HG02623 (cell line): ENCODE results near the gene SNPH.

Experiments
- ATAC-seq: cut with Tn5 transposase; IDR thresholded peaks from one replicate; pipeline ENCODE4 v1.9.1; 2021; ENCODE audit warnings: moderate library complexity; ENCODE audit not compliant: unreplicated experiment

SNPH gene

DNA sequence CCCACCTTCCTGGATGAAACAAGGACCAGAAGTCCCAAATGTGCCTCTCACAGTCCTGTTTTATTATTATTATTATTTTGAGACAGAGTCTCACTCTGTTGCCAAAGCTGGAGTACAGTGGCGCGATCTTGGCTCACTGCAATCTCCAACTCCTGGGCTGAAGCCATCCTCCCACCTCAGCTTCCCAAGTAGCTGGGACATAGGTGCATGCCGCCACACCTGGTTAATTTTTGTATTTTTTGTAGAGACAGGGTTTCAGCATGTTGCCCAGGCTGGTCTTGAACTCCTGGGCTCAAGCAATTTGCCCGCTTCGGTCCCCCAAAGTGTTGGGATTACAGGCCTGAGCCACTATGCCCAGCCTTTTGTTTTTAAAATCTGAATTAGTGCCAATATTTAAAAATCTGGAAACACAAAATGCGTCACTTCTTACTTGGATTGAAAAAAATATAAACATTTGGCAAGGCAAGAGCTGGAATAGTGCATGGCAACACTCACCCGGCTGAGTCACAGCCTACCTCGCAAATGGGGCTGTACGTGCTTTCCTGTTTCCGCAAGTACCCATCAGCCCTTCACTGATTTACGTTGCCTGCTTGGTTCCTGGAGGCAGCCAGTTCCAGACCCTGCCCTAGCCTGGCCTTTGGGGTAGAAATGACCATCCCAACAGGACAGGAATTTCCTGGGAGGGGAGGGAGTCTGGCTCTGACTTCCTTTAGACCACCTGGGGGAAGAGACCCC is 56.6 kb downstream of the SNPH start:
- ATAC-seq, result no peak

DNA sequence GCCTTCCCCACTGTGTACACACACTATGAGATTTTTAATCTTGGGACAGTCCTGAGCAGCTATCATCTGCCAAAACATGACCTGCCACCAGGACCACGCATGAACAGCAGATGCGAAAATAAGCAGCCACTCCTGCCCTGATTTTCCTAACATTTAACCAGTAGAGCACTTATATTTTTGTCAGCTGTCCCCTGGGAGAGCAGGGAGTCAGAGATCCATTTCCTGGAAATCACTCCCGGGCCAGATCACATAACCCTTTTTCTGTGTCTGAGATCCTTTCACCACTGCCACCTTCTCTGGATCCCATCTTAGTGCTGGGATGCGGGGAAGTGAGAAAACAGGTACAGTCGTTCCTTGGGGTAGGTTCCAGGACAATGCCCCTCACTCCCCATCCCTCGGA is 57.2 kb downstream of the SNPH start:
- ATAC-seq, result no peak

DNA sequence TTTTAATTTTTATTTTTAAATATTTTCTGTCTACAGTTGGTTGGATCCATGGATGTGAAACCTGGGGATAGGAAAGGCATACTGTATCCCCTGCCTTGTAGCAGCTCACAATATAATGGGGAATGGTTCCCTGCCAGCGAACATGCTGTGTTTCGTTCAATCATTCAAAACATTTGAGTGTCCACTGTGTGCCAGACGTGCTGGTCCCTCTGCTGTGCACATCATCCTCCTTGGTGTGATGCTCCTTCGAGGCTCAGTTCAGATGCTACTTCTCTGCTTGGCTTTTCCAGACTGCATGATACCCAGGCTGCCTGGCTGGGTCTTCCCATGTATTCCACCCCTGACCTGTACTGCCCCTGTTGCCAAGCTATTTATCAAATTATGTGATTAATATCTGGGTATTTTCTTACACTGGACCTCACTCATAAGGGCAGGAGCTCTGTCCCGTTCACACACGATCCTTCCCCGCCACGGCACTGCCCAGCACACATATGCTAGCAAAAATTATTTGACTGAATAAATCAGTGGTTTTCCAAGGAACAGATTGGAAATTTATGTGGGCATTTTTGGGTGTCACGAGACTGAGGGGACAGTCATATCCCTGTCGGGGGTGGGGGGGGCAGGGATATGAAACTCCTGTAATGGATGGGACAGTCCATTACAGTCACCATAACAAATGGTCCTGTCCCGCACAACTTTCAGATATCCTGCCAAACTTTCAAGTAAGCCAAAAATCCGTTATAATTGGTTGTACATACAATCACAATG is 57.9 kb downstream of the SNPH start:
- no peak for ATAC-seq

DNA sequence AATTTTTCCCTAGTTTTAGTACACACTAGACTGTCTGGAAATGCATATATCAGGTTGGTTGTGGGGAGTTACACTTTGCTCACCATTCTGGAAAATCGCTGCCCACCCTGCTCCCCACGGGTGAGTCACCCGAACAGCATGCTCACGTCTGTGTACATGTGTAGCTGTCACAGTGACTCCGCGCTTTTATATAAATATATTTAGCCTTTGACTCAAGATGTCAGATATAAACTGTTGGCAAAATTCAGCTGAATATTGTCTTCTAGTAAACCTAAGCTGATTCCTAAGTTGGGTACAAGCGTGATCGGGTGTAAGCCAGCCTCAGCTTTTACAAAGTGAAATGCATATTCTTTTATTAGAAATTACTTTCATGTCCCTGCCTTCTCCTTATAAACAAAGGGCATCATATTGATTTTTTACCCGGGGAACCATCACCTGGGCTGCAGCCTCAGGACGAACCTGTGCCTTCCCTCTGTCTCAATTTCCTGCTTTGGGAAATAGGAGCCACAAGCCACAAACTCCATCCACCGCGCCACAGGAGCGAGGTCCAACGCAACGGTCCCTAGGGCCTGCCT is 58.6 kb downstream of the SNPH start:
- ATAC-seq, result no peak

DNA sequence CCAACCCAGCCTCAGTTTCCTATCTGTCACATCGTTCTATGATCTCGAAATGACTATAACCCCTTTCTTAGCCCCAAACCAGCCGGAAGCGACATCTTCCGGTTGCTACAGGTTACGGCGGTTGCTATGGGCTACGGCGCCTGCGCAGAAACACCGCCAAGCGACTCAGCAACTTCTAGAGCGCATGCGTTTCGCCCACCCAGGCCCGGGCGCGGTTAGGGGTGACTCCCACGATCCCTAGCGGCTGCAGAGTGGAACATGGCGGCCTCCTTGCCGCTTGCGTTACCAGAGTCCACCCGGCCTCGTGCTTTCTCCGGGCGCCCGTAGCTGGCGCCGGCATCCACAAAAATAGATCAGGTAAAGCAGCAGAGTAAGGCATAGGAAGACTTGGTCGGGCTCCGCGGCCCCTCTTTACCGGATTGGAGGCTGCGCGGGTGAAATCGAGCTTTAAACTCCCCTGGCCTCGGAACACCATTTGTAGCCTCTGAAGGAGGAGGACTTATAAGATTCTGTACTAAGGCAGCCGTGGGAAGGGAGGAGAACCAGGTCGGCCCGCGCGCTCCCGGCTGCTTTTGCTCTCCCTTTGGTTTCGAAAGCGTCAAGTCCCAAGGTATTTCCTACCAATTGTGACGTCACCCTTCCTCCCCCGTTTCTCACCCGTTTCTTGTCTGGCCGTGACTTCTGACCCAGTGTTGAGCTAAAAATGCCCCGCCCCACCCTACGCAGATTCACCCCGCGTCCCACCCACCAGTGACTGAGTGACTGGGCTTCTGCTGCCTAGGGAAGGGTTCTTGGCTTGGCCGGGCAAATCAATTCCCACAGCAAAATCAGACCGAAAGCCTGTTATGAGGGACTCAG is 59.3 kb downstream of the SNPH start:
- ATAC-seq, result peak; percentile 79

DNA sequence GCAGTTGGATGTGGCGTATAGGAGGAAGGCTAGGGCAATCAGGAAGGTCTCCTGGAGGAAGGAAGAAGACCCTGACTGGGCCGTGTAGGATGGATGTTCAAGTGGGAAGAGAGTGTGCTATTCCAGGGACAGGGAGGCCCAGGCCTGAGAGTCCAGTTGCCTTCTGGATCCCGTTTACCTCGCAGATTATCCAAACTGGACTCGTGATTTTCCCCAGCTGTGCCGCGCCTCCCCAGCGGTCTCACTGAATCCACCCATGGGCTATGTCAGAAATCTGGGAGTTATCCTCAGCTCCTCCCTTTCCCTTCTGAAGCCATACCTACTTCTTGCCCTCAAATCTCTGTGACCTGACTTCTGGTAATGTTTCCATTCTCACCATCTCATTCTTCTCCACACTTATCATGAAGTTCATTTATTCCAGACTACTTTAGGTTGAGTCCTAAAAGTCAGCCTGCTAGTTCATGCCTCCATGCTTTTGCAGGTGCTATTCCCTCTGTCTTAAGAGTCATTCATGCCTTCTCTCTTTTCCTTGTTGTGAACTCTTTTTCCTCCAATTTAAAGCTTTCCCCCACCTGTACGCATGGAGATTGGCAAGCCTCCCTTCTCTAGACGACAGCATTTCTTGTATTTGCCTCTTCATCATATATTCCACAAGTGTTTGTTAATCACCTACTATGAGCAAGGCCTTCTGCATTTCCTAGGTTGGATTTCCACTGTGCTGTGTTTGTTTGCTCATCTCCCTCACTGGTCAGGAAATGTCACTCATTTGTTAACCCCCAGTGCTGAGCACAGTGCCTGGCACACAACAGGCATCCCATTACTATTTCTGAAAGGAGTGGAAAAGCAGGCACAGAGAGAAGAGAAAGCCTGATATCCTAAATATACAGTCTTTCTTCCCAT is 60.2 kb downstream of the SNPH start:
- ATAC-seq, result no peak

DNA sequence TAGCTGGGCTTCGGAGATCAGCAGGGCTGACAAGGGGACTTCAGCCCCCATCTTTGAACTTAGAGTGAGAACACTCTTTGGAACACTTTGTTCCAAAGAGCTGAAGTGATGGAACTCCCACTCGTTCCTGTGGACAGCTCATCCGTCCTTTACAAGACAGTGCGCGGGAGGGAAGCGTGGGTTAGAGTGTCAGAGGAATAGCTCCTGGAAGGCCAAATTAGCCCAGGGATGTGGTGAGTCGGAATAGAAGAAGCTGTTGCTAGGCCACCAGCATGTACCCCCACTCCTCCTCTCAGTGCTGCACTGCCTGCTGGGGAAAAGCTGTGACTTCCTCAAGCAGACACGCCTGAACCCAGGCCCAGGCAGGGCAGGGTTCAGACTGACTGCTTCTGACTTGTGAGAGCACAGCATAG is 61.2 kb downstream of the SNPH start:
- no peak for ATAC-seq

DNA sequence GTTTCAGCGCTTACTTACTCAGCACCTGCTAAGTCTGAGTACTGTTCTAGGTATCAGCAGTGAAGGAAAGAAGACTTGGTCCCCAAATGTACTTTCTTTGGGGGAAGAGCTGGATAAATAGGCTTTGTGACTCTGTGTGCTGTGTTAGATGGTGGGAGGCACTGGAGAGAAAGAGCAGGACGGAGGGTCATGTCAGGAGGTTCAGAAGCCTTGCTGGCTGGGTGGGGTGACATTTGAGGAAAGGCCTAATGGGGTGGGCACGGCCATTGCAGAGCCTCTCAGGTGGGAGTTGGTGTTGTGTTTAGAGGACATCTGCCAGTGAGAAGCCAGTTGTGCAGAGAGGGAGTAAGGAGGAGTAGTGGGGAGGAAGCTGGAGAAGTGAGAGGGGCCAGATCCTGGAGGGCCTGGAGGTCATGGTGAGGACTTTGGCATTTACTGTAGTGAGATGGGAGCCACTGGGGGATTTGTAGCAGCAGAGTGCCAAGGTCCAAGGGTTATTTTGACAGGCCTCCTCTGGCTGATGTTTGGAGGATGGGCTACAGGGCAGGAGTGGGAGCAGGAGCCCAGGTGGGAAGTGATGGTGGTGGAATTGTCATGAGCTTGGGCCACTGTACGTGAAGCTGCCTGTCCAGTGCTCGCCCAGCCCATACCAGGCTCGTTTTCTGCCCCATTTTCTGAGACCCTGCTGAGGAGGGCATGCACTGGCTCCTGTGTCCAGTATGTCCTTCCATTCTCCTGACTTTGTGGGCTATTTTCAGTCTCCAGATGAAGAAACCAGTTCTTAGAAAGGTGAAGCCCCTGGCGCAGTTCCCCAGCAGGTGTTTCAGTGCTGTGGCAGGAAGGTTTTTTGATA is 62.0 kb downstream of the SNPH start:
- ATAC-seq, result no peak

DNA sequence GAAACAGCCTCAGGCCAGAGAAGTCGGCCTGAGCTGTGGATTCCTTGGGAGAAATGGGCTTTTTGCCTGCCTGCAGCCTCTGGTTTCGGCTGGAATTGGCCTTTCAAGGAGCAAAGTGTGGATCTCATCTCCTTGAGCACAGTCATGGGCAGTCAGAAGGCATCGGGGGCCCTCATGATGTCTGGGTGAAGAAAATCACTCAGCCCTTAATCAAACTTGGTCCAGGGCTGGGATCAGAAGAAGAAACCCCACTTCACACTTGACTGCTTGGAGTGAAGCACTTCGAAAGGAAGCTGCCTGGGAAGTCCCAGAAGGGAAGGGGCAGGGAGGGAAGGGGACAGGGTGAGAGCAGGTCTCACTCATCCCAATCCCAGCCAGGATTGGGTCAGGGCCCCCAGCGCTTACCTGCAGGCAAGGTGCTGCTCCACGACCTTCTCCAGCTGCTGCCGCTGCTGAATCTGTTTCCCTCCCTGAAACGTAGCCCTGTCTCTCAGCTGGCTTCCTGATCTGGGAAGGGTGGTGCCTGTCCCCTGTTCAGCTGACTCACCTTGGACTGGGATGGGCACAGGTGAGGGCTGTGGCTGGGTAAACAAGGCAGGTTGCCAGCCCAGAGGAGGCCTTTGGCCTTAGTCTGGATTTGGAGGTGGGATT is 62.7 kb downstream of the SNPH start, which contains the start of gene SDCBP2:
Gene SDCBP2, minus strand, starts transcription at position 460 of the 651 bp plus-strand sequence. CDS start 8,723 bp downstream, outside the sequence.
- ATAC-seq, result no peak

DNA sequence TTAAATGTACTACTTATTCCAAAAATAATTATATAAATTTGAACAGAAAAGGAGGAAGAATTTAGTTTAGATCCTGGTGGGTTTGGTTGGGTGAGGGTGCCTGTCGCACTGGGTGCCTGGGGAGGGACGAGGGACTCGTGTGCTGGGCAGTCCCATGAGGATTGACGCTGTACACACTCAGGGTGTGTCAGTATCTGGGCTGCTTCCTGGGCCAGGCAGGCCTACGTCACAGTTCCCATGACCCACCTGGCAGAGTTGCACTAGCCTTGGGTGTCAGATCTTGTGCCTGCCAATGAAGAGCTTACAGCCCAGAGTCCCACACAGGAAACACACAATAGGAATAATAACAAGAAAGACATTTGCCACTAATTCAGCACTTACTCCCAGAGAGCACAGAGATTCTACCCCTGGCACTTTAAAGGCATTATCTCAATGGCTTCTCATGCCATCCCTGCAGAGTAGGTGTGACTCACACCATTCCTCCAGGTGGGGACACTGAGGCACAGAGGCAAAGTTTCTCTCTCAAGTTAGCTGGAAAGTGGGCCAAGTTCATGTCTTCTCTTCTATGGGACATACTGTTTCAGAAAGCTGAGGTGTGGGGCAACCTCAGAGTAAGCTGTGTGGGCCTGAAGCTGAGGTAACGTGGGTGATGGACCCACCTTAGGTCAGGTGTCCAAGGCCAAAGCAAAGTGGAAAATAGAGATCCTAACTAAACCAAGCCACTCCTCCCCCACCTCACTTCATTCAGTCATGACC is 64.2 kb downstream of the SNPH start:
- no peak for ATAC-seq

DNA sequence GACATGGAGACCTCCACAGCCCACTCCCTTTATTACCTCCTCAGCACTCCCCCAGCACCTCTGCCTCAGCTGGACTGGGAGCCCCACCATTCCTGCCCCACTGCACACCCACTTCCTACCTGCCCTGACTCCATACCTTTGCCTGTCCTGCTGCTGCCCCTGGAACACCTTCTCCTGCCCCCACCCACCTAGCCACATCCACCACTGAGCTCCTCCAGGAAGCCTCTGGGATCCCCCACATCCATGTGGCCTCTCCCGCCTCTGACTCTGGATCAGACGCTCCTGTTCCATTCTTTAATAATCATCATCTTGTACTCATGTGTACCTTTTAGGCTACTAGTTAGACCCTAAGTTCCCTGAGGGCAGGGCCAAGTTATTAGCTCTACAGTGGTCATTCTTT is 65.0 kb downstream of the SNPH start:
- no peak for ATAC-seq

DNA sequence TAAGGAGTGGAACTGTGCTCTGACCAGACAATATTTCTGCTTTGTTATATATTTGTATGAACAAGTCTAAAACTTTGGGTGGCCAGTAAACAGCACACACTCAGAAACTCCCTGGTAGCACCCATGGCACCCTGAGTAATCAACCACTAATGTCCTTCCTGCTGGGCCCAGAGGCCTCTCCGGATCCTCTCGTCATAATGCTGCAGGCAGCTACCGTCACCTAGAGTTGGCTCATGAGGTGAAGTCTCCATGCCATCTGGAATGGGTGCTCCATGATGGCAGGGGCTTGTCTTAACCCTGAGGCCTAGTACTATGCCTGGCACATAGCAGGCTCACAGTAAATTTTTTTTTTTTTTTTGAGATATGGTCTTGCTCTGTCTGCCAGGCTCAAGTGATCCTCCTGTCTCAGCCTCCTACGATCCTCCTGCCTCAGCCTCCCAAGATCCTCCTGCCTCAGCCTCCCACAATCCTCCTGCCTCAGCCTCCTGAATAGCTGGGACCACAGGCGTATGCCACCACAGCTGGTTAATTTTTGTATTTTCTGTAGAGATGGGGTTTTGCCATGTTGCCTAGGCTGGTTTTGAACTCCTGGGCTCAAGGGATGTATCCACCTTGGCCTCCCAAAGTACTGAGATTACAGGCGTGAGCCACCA is 65.8 kb downstream of the SNPH start:
- ATAC-seq, result no peak

DNA sequence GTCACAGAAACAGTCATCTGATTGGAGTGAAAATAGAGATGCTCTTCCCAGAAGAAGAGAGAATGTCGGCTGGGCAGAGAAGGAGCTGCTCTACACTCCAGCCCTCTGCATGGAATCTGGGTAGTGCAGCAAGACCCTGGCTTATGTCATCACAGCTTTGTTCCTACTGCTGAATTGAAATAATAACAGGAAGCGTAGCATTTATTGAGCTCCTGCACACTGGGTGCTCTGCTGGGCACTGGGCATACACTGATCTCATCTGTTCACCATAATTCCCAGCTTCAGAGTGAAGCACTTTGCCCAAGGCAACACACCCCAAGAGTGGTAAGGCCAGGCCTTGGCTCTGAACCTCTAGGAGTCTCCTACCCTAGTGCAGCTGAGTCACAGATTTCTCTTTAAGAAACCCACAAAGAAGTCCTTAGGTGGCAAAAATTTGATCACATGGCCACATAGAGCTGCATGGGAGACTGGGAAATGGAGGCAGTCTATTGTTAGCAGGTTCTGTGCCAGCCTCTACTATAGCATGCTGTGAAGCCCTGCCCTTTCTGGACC is 66.7 kb downstream of the SNPH start:
- no peak for ATAC-seq

DNA sequence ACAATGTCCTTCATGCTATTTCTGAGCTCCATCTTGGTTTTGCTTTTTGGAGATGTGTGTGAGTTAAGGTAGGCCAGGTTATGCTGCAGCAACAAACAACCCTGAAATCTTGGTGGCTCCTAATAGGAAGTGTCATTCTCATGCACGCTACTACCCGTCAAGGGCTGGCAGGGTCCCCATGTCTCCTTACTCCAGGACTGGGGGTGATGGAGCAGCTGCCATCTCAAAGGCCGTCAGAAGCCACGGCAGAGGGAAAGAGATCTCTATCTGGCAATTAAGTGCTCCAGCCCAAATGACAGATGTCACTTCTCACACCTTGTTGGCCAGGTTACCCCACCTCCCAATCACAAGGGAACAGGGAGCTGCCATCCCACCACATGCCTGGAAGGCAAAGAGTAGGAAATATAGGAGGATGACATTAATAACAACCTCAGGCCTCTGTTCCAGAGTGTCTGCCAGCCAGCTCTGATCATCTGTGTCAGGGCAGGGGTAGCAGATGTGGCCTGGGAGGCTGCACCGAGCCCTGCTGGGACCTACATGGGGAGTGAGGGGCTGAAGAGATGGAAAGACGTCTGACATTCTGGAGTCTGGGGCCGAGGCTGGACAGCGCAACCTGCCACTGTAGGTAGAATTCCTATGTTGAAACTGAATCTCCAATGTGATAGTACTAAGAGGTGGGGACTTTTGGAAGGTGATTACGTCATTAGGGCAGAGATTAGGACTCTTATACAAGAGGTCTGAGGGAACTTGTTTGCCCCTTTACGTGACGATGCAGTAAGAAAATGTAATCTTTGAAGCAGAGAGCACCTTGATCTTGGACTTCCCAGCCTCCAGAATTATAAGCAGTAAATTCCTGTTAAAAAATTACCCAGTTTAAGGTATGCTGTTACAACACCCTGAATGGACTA is 67.6 kb downstream of the SNPH start:
- no peak for ATAC-seq

DNA sequence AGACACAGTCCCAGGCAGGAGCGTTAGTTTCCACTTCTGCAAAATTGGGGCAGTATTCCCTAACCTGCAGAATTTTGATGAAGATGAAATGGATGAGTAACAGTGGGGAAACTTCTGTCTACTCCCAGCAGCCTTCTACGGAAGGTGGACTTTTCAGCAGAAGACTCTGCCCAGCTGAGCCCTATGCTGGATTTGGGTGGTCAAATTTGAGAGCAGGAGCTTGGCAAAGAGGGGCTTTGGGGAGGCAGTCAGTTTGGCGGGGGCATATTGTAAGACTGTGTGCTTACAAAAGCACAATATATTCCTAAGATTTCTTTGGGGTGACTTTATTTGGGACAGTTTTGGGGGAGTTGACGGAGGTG is 68.3 kb downstream of the SNPH start:
- no peak for ATAC-seq

DNA sequence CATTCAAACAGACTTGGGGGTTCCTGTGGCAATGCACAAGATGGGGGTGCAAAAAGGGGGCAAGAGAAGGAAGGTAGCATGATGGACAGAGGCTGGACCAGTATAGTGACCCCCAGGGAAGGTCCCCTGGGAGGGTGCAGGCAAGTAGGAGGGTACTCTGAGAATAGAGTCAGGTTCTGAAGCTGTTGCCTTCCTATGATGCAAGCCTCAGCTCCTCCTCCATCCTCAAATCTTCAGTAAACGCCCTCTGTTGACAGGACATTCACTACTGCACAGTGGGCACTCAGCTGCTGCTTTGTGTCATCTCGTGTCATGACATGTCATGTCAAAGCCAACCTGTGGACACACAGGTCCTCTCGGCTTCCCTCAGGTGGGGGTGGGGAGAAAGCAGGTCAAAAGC is 68.7 kb downstream of the SNPH start:
- ATAC-seq, result no peak
